Testis (tissue), 3 donors: Measurements from ENCODE around the gene MLLT10. TPM values are rescaled to one million over a fixed set of nuclear protein-coding genes. Genes with fewer than 3 reads are reported as not detected.

Experiments used
- DNase-seq: peaks from one replicate; pipeline ENCODE4 v3.0.0-alpha.2; 2019
- H3K27ac ChIP-seq, 2 donors: fragments of 200-600 bp; sonication (generic); one replicate each; pipeline ENCODE4 v1.5.1; 2019
- H3K27me3 ChIP-seq: fragments of 200-600 bp; sonication (generic); one replicate; pipeline ENCODE4 v1.5.1; 2019
- H3K36me3 ChIP-seq: fragments of 200-600 bp; sonication (generic); one replicate; pipeline ENCODE4 v1.5.1; 2017; ENCODE audit warnings: low read depth; ENCODE audit errors: missing control alignments
- H3K4me1 ChIP-seq: fragments of 200-600 bp; sonication (generic); one replicate; pipeline ENCODE4 v1.5.1; 2019
- H3K4me3 ChIP-seq, 2 donors: fragments of 200-600 bp; sonication (generic); one replicate each; pipeline ENCODE4 v1.5.1; 2017 to 2019
- H3K9me3 ChIP-seq: fragments of 200-600 bp; sonication (generic); one replicate; pipeline ENCODE4 v1.5.1; 2017
- CTCF ChIP-seq, 3 experiments: fragments of 450-650 bp in 2 of 3; fragments of 200-600 bp in 1 of 3; sonication (generic) in 1 of 3; IDR thresholded peaks; one replicate each; pipeline ENCODE4 v1.5.1; 2016 to 2019; ENCODE audit warnings: antibody characterized with exemption in 3 of 3, mild to moderate bottlenecking in 2 of 3, moderate library complexity in 1 of 3
- POLR2A ChIP-seq: fragments of 450-650 bp; IDR thresholded peaks from one replicate; pipeline ENCODE4 v1.6.1; 2017; ENCODE audit warnings: antibody characterized with exemption, mild to moderate bottlenecking, moderate library complexity
- WGBS, 2 donors: methylation state at CpG; one replicate each; pipeline ENCODE4 v1.1.5; 2018; 5-methylcytosine and 5-hydroxymethylcytosine counted together
- intact Hi-C: fragments of 100-400 bp; cut with DNase I; formaldehyde crosslinking; loops from one replicate; pipeline ENCODE4 v1.15.1; 2023; ENCODE audit warnings: low total_unique reads
- polyA plus RNA-seq: library from polyadenylated mRNA; stranded (reverse); fragments of 350-450 nt; fragmentation: Illumina TruSeq; extraction: RNeasy Lipid Tissue Mini Kit (QIAGEN cat#74804); gene quantifications from one replicate; pipeline ENCODE4 v1.2.3, GENCODE V29; 2014; ENCODE audit warnings: low read depth, low replicate concordance; ENCODE audit not compliant: insufficient read depth
- total RNA-seq, 2 donors: library from RNA; depleted of rRNA; stranded (reverse); fragments of >200 nt; gene quantifications; one replicate each; pipeline ENCODE4 v1.2.3, GENCODE V29; 2016

The MLLT10 gene
- total and polyA plus RNA-seq, 3 donors from 2014 or later: 130 to 243 (median 144) TPM

DNA sequence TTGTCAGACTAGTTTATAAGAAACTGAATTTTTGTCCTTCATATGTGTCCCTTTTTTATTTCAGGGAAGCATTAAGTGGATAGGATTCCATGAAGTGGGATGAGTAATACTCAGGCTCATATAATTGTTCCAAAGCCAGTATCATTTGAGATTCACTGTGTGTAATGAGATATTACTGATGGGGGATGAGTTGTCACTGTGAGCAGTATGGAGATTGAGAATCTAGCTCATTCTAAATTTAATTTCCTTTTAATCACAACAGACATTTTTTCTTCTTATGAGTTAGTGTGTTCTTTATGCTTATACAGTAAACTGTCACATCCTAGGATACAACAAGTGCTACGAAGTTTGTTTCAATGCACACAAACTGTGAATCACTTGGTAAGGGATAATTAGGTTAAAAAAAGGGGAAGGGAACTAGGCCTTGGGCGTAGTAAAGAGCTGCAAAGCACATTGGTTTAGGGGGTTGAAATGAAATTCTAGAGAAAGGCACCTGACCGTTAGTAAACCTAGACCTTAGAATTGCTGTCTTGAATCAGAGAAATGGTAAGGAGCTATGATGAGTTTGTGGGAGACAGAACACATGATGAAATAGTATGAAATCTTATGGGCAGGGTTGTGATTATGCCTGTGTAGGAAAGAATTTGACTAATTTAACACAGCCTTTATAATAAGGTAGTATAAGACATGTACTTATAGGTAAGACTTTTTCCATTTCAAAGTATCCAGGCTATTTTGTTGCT is 153.4 kb downstream of the MLLT10 start:
- no peaks in the 10 kb centered on the region for H3K9me3 ChIP-seq
- no peak for TF ChIP-seq CTCF (IDR thresholded peaks at IDR 0.05)
- no peak for TF ChIP-seq POLR2A
- H3K27me3 ChIP-seq: no peaks in the 10 kb centered on the region
- H3K4me3 ChIP-seq: no peak overlapping the region
- WGBS, 2 donors: 93 to 96% methylated on average over 3 of the region's 3 CpGs
- H3K4me1 ChIP-seq: no peaks in the 10 kb centered on the region
- H3K36me3 ChIP-seq: no peaks in the 10 kb centered on the region
- DNase-seq: no peak
- intact Hi-C loops: no loop called here
- H3K27ac ChIP-seq: no peak overlapping the region

GRCh38 chr10:21688009-21688332 is 153.9 kb downstream of the MLLT10 start:
- Histone ChIP-seq H3K27me3 (no peaks in the 10 kb centered on the region), H3K4me1 (no peaks in the 10 kb centered on the region), H3K36me3 (no peaks in the 10 kb centered on the region), H3K9me3 (no peaks in the 10 kb centered on the region), H3K27ac (no peak overlapping the region), H3K4me3 (no peak overlapping the region)
- intact Hi-C loops: no loop called here
- TF ChIP-seq POLR2A: no peak
- no peak for TF ChIP-seq CTCF (IDR thresholded peaks at IDR 0.05)
- no peak for DNase-seq

- intact Hi-C loops: no loop called here
- no peaks in the 10 kb centered on the region for H3K4me1 ChIP-seq
- no peak overlapping the region for H3K4me3 ChIP-seq
Observed at GRCh38 chr10:21688870-21689269, 154.8 kb downstream of the MLLT10 start.

DNA sequence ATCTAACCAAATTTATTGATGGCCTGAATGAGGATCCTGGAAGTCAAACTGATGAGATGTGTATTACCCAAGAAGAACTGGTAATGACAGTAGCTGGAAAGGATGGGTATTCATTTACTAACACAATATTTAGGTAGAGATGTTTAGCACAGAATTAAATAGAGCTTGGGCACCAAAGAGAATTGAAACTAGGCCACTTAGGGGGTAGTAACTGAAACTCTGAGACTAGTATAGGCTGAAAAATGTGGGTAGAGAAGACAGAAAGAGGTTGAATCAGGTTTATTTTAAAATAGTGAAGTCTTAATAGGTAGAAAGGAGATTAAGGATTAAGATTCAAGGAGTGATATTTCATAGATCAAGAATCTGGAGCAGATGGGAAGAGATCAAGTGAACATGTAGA is 155.8 kb downstream of the MLLT10 start:
- H3K27me3 ChIP-seq: no peaks in the 10 kb centered on the region
- H3K36me3 ChIP-seq: no peaks in the 10 kb centered on the region
- intact Hi-C loops: no loop called here
- H3K9me3 ChIP-seq: no peaks in the 10 kb centered on the region
- H3K4me3 ChIP-seq: no peak overlapping the region
- no peak for DNase-seq
- H3K27ac ChIP-seq: no peak overlapping the region
- TF ChIP-seq CTCF (IDR thresholded peaks at IDR 0.05) (no peak), POLR2A (no peak)
- H3K4me1 ChIP-seq: no peaks in the 10 kb centered on the region

More at GRCh38 chr10:21688870-21689269, 154.8 kb downstream of the MLLT10 start:
- no peak for TF ChIP-seq POLR2A
- no peak for TF ChIP-seq CTCF (IDR thresholded peaks at IDR 0.05)
- no peaks in the 10 kb centered on the region for H3K27me3 ChIP-seq
- H3K36me3 ChIP-seq: no peaks in the 10 kb centered on the region
- H3K27ac ChIP-seq: no peak overlapping the region
- H3K9me3 ChIP-seq: no peaks in the 10 kb centered on the region
- WGBS, 2 donors: 92% methylated on average over 1 of the region's 1 CpG
- DNase-seq: no peak

DNA sequence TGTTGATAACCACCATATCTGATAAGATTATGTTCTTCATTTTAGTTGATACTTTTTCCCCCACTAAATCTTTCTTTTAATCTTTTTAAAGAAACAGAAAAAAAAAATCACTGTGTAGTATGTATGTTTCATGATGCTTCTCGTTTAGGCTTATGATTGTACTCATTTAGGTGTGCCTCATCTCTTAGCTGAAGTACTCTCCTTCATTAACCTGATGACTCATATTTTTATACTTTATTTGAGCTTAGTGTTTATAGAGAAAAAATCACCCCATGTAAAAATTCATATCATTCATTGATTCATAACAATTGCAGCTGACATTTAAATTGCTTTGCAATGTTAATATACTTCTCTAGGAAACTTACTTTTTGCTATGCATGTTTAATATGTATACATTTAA is 158.9 kb downstream of the MLLT10 start:
- H3K36me3 ChIP-seq: no peaks in the 10 kb centered on the region
- H3K4me3 ChIP-seq: no peak overlapping the region
- H3K27me3 ChIP-seq: no peaks in the 10 kb centered on the region
- H3K27ac ChIP-seq: no peak overlapping the region
- DNase-seq: no peak
- no peaks in the 10 kb centered on the region for H3K9me3 ChIP-seq
- intact Hi-C loops: no loop called here
- 86 to 89% methylated on average over 1 of the region's 1 CpG for WGBS, 2 donors
- no peaks in the 10 kb centered on the region for H3K4me1 ChIP-seq
- no peak for TF ChIP-seq POLR2A
- no peak for TF ChIP-seq CTCF (IDR thresholded peaks at IDR 0.05)
